Forelimb muscle (tissue), 1 donor: ENCODE measurements around the gene GRK1. TPM values are rescaled to one million over a fixed set of nuclear protein-coding genes. Genes with fewer than 3 reads are reported as not detected.
"Not testable (repeated sequence)": the region's sequence is repeated elsewhere in the genome, so short reads cannot be mapped to it uniquely, and the experiment has no call there.

Experiments used
- DNase-seq: peaks from one replicate; pipeline ENCODE4 v3.0.0-alpha.2; 2013; ENCODE audit warnings: low read depth
- polyA plus RNA-seq: library from polyadenylated mRNA; unstranded; fragments of 120-200 nt; gene quantifications from one replicate; pipeline ENCODE4 v1.2.1, GENCODE V29; 2013; ENCODE audit not compliant: insufficient read length

GRK1 gene
- polyA plus RNA-seq, 1 donor: 0.28 TPM

GRCh38 chr13:113665597-113666328, 1.3 kb upstream of the GRK1 start:
- no peak for DNase-seq

GRCh38 chr13:113666329-113666670, 719 bp upstream of the GRK1 start:
- no peak for DNase-seq

DNA sequence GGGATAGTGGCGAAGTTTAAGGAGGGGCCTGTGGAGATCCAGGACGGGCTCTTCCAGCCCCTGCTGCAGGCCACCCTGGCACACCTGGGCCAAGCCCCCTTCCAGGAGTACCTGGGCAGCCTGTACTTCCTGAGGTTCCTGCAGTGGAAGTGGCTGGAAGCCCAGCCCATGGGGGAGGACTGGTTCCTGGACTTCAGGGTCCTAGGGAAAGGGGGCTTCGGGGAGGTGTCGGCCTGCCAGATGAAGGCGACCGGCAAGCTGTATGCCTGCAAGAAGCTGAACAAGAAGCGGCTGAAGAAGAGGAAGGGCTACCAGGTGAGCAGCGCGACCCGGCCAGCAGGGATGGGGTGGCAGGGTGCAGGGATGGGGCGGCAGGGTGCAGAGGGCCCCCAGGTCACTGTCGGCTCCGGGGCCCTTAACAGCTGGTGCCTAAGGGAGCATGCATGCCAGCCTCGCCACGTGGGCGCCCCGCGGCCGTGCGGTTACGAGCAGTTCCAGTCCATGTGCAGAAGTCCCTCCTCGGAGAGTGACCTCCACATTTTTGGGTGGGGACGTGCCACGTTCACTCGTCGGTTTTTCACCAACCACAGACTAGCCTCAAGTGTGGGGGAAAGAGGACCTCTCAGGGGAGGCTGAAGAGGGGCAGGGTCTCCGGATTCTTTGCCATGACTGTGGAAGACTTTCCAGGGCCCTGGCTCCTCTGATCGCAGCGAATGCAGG, 912 bp downstream of the GRK1 start:
- DNase-seq: no peak

DNA sequence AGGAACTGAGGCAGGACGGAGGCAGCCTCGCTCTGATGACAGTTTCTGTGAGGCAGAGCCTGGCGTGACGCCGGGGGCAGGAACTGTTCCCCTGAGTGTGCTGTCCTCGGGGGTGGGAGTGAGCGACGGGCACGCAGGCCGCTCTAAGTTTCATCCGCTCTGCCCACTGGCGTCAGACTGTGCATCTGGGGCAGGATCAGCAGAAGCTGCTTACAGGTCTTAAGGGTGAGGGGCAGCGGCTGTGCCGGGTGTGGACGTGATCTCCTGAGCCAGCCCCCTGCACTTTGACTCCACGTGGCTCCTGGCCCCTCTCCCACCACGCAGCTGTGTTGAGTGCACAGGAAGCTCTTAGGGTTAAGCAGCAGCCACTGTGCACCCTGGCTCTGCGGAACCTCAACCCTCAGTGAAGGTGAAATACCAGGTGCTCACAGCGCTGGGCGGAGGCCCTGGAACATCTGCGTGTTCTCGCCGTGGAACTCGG, 1.5 kb downstream of the GRK1 start:
- no peak for DNase-seq

GRCh38 chr13:113669231-113669754, 2.3 kb downstream of the GRK1 start:
- no peak for DNase-seq

DNA sequence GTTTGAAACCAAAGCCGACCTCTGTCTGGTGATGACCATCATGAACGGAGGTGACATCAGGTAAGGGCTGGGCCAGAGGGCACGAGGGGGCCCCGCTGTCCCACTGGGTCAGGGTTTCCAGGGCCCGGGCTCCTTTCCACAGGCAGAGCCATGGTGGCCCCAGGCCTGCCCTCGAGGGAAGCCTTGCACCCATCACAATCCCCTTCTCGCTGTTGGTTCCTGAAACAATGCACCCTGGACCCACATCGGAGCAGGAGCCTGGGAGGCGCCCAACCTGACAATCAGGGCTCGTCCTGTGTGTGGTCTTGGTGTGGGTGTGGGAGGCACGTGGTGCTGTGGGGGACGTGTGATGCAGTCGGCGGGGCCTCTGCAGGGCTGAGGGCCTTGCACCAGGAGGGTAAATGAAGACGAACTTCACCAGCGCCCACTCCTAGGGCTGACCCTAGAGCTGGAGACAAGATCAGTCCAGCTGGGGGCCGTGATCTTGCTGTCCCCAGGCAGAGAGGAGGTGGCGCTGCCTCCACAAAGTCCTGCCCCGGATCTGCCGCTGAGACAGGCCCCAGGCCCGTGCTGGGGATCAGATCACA, 2.8 kb downstream of the GRK1 start:
- no peak for DNase-seq

GRCh38 chr13:113670541-113670940, 3.5 kb downstream of the GRK1 start:
- DNase-seq: no peak

GRCh38 chr13:113671066-113672001, 4.3 kb downstream of the GRK1 start:
- no peak for DNase-seq

GRCh38 chr13:113672002-113672651, 5.1 kb downstream of the GRK1 start:
- DNase-seq: no peak

DNA sequence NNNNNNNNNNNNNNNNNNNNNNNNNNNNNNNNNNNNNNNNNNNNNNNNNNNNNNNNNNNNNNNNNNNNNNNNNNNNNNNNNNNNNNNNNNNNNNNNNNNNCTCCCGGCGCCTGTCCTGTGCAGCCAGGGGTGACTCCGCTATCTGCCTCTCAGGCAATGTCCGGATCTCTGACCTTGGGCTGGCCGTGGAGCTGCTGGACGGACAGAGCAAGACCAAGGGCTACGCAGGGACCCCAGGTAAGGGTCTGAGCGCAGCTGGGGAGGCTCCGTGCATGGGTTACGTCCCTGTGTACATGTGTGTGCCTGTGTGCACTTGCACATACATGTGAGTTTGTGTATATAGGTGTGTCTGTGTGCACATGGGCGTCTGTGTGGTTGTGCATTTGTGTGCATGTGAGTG, 55.9 kb downstream of the GRK1 start:
- DNase-seq: no peak

DNA sequence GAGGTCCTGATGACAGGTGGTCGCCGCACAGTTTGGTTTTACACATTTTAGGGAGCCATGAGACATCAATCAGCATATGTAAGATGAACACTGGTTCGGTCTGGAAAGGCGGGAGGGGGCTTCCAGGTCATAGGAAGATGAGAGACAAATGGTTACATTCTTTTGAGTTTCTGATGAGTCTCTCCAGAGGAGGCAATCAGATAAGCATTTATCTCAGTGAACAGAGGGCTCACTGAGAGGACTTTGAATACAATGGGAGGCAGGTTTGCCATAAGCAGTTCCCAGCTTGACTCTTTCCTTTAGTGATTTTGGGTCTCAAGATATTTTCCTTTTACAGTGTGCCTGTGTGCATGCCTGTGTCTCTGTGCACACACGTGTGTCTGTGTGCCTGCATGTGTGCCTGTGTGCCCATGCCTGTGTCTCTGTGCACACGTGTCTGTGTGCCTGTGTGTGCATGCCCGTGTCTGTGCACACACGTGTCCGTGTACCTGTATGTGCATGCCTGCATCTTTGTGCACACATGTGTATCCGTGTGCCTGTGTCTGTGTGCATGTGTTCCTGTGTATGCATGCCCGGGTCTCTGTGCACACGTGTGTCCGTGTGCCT, 56.5 kb downstream of the GRK1 start:
- DNase-seq: no peak

DNA sequence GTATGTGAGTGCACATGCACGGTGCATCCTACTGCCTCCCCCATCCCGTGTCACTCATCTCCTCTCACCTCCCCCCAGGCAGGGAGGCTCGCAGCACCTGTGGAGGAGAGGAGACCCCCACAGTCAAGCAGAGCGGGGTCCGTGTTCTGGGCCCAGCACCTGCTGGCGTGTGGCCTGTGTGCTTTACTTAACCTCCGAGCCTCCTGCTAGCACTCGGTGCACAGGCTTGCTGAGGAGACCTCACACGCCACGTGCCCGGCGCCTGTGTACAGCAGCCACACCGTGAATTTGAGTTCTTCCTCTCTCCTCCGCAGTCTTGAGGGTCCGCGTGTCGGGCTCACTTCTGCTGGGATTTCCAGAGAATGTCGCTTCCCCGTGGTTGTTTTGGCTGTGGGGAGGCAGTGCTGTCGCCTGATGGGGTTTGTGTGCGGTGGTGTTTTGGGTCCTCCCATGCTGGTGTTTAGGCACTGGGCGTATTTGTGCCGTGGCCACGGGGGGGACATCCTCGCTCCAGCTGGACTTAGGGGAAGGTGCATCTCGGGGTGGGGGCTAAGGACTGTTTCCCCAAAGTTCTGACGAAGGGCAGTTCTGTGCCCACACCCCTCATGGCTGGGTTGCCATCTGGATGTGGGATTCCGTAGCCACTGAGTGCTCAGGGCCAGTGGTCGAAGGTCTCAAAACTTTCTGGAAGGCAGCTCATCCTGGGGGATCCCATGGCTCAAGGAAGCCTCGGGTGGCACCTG, 57.2 kb downstream of the GRK1 start:
- no peak for DNase-seq

GRCh38 chr13:113724780-113725315, 57.8 kb downstream of the GRK1 start:
- DNase-seq: no peak

GRCh38 chr13:113725329-113726105, 58.5 kb downstream of the GRK1 start:
- not testable (repeated sequence) for DNase-seq

- not testable (repeated sequence) for DNase-seq
Measured at GRCh38 chr13:113726106-113726821, 59.2 kb downstream of the GRK1 start.

DNA sequence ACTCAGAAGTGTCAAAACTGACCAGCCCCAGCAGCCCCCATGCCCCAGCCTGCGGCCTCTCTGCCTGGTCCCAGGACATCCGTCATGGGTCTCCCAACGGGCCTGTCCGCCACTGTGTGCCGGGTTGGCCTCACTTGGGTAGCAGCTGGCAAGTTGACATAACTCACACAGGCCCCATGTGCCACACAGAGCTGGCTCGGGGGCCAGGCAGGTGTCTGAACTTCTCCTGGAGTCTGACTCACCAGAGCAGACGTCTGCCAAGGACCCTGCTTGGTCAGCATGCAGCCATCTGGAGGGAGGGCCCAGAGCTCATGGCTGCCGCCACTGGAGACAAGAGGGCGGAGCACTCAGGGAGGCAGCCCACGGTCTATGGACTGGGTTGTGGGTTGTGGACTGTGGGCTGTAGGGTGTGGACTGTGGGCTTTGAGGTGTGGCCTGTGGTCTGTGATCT, 60.0 kb downstream of the GRK1 start:
- DNase-seq: no peak

- no peak for DNase-seq
Measured at GRCh38 chr13:113728571-113729054, 61.6 kb downstream of the GRK1 start.
